Gastroesophageal sphincter (tissue), 4 donors: ENCODE results near the gene TCF4. TPM values are rescaled to one million over a fixed set of nuclear protein-coding genes. Genes with fewer than 3 reads are reported as not detected.

Experiments used
- ATAC-seq: fragments of 150-250 bp; one replicate; pipeline ENCODE4 v1.9.1; 2016; ENCODE audit warnings: mild to moderate bottlenecking, moderate library complexity
- H3K27ac ChIP-seq, 4 donors: fragments of 200-600 bp; sonication (generic) in 3 of 4; 1 replicate in 3 of 4; 2 replicates in 1 of 4; pipeline ENCODE4 v1.5.1; 2016 to 2019
- H3K27me3 ChIP-seq: fragments of 200-600 bp; sonication (generic); one replicate; pipeline ENCODE4 v1.5.1; 2019
- H3K36me3 ChIP-seq, 2 donors: fragments of 200-600 bp; sonication (generic); one replicate each; pipeline ENCODE4 v1.5.1; 2019; ENCODE audit warnings: control low read depth in 1 of 2
- H3K4me1 ChIP-seq, 3 donors: fragments of 200-600 bp; sonication (generic); 1 replicate in 2 of 3; 2 replicates in 1 of 3; pipeline ENCODE4 v1.5.1; 2016 to 2019; ENCODE audit warnings: control low read depth in 2 of 3
- H3K4me3 ChIP-seq, 2 donors: fragments of 200-600 bp; sonication (generic); one replicate each; pipeline ENCODE4 v1.5.1; 2019; ENCODE audit warnings: mild to moderate bottlenecking in 1 of 2, moderate library complexity in 1 of 2
- H3K9me3 ChIP-seq, 3 donors: fragments of 200-600 bp; sonication (generic); one replicate each; pipeline ENCODE4 v1.5.1; 2017 to 2019; ENCODE audit warnings: control low read depth in 2 of 3
- EP300 ChIP-seq: sonication (generic); formaldehyde crosslinking; IDR thresholded peaks from one replicate; pipeline ENCODE4 v1.6.1; 2017; ENCODE audit warnings: antibody characterized with exemption, mild to moderate bottlenecking
- POLR2A ChIP-seq, 2 donors: fragments of 450-650 bp; IDR thresholded peaks; one replicate each; pipeline ENCODE4 v1.6.1; 2017; ENCODE audit warnings: antibody characterized with exemption in 2 of 2, mild to moderate bottlenecking in 2 of 2, moderate library complexity in 1 of 2
- POLR2AphosphoS5 ChIP-seq: sonication (generic); formaldehyde crosslinking; IDR thresholded peaks from one replicate; pipeline ENCODE4 v1.6.1; 2017; ENCODE audit warnings: antibody characterized with exemption
- WGBS, 2 donors: methylation state at CpG; one replicate each; pipeline ENCODE4 v1.1.5; 2018; ENCODE audit warnings: low coverage in 1 of 2; 5-methylcytosine and 5-hydroxymethylcytosine counted together
- total RNA-seq, 4 donors: library from RNA; depleted of rRNA; stranded (reverse); fragments of >200 nt; gene quantifications; one replicate each; pipeline ENCODE4 v1.1.0, GENCODE V29; 2016
- TF ChIP-seq, protein P1 (sequence below), 4 experiments: fragments of 200-600 bp in 2 of 4; fragments of 450-650 bp in 2 of 4; sonication (generic) in 1 of 4; IDR thresholded peaks; one replicate each; pipeline ENCODE4 v1.5.1; 2017 to 2019; ENCODE audit warnings: antibody characterized with exemption in 4 of 4, mild to moderate bottlenecking in 2 of 4, moderate library complexity in 2 of 4

TCF4 gene
- total RNA-seq, 4 donors from 2014 or later, result 64.1 to 87.6 (median 76.2) TPM

- TF ChIP-seq EP300, result no peak
- TF ChIP-seq POLR2A (IDR thresholded peaks at IDR 0.05), result no peak
- TF ChIP-seq, protein P1, sequence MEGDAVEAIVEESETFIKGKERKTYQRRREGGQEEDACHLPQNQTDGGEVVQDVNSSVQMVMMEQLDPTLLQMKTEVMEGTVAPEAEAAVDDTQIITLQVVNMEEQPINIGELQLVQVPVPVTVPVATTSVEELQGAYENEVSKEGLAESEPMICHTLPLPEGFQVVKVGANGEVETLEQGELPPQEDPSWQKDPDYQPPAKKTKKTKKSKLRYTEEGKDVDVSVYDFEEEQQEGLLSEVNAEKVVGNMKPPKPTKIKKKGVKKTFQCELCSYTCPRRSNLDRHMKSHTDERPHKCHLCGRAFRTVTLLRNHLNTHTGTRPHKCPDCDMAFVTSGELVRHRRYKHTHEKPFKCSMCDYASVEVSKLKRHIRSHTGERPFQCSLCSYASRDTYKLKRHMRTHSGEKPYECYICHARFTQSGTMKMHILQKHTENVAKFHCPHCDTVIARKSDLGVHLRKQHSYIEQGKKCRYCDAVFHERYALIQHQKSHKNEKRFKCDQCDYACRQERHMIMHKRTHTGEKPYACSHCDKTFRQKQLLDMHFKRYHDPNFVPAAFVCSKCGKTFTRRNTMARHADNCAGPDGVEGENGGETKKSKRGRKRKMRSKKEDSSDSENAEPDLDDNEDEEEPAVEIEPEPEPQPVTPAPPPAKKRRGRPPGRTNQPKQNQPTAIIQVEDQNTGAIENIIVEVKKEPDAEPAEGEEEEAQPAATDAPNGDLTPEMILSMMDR (IDR thresholded peaks at IDR 0.05), result no peak
- no peak for TF ChIP-seq POLR2AphosphoS5
- Histone ChIP-seq H3K27ac (no peak overlapping the region), H3K9me3 (no peaks in the 10 kb centered on the region), H3K4me1 (peaks cover 0 to 11% (median 0%) of the 10 kb centered on the region in 3 donors), H3K36me3 (peaks cover 0 to 3% of the 10 kb centered on the region in 2 donors), H3K27me3 (no peaks in the 10 kb centered on the region), H3K4me3 (no peak overlapping the region)
- ATAC-seq, result no peak
- 94 to 100% methylated on average over 4 of the region's 4 CpGs for WGBS, 2 donors
Measured at GRCh38 chr18:55390898-55391297, 197.1 kb downstream of the TCF4 start.

DNA sequence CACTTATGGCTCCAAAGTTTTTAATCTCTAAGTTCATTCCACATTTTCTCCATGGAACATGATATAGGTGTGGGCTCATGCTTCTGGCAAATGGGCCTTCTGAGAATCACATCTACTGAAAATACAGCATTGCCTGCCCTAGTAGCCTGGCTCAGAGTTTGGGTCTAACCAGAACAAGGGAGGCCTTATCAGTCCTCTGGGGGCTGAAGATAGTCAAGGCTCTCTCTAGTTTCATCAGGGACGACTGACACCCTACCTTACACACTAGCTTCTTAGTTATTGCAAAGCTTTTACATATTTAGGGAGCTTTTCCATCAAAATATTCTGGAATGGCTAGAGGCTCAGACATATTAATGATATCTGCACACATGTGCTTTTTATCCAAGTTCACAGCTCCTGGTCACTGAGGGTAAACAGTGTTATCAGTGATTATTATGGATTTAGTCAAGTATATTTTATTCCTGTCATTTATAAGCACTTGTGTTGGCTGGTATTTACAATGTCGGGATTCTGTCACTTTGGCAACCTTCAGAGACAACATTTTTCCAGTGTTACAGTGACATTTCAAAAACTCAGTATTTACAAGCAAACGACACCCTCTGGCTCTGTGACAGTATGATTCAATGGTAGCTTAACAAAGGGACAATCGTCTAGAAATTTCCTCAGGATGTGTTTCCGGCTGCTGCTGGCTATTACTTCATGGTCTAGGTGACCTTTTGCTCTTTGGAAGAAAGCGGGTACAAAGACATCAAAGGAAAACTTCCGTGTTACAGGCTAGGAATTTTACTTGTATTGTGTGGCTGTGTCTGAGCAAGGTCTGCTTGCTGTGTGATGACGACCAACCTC is 200.6 kb downstream of the TCF4 start:
- TF ChIP-seq EP300, result no peak
- peak; percentile 29 for TF ChIP-seq POLR2AphosphoS5
- TF ChIP-seq, protein P1 (IDR thresholded peaks at IDR 0.05), result no peak
- TF ChIP-seq POLR2A (IDR thresholded peaks at IDR 0.05), result no peak
- no peak overlapping the region for H3K4me3 ChIP-seq
- peak overlapping the region; percentile 11 to 56 (median 45) for H3K27ac ChIP-seq
- H3K4me1 ChIP-seq, result peaks cover 0 to 9% (median 0%) of the 10 kb centered on the region in 3 donors
- H3K27me3 ChIP-seq, result no peaks in the 10 kb centered on the region
- ATAC-seq, result peak; percentile 29
- 50 to 77% methylated on average over 7 to 8 of the region's 8 CpGs for WGBS, 2 donors
- H3K9me3 ChIP-seq, result peaks cover 0 to 8% (median 0%) of the 10 kb centered on the region in 3 donors
- H3K36me3 ChIP-seq, result peaks cover 0 to 3% of the 10 kb centered on the region in 2 donors

DNA sequence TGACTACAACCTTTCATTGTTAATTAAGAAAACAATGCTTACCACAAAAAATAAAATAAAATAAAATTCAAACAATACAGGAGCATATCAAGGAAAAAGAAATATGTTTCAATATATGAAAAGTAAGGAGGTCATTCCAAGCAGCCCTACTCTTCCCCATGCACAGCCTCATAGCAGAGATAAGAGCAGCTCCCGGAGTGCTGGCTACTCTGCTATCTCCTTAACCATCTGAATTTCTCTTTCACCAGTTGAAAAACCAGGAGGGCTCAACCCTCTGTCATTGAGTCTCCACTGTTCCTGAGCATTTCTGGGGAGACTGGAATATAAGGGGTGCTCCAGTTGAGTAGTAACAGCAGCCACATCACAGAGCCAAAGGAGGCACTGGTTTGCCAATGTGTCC is 201.4 kb downstream of the TCF4 start:
- H3K4me3 ChIP-seq, result no peak overlapping the region
- no peaks in the 10 kb centered on the region for H3K27me3 ChIP-seq
- H3K36me3 ChIP-seq, result peaks cover 0 to 3% of the 10 kb centered on the region in 2 donors
- no peak for ATAC-seq
- peaks cover 0 to 9% (median 0%) of the 10 kb centered on the region in 3 donors for H3K4me1 ChIP-seq
- TF ChIP-seq, protein P1 (IDR thresholded peaks at IDR 0.05), result no peak
- TF ChIP-seq EP300 (no peak), POLR2A (IDR thresholded peaks at IDR 0.05) (no peak), POLR2AphosphoS5 (no peak)
- 100% methylated on average over 1 of the region's 1 CpG for WGBS, 2 donors
- H3K27ac ChIP-seq, result peak overlapping the region in 2 of 4 donors; percentile 46 to 56
- H3K9me3 ChIP-seq, result peaks cover 0 to 13% (median 0%) of the 10 kb centered on the region in 3 donors

- Histone ChIP-seq H3K36me3 (peaks cover 0 to 3% of the 10 kb centered on the region in 2 donors), H3K9me3 (peaks cover 0 to 13% (median 0%) of the 10 kb centered on the region in 3 donors), H3K4me1 (peaks cover 0 to 9% (median 0%) of the 10 kb centered on the region in 3 donors), H3K27me3 (no peaks in the 10 kb centered on the region), H3K27ac (peak overlapping the region in 1 of 4 donors; percentile 27), H3K4me3 (no peak overlapping the region)
- whole genome bisulfite sequencing, 2 donors, result 73 to 100% methylated on average over 3 of the region's 4 CpGs
- TF ChIP-seq EP300, result no peak
- TF ChIP-seq POLR2AphosphoS5, result no peak
- TF ChIP-seq, protein P1 (IDR thresholded peaks at IDR 0.05), result no peak
- TF ChIP-seq POLR2A (IDR thresholded peaks at IDR 0.05), result no peak
- no peak for ATAC-seq
Measured at GRCh38 chr18:55385770-55386169, 202.2 kb downstream of the TCF4 start.
